ENCODE data around the gene YOD1.

YOD1 gene

GRCh38 chr1:207019661-207020060, 31.3 kb downstream of the YOD1 start:
- peak overlapping the region; percentile 100; the same call in 1 of the 2 replicates for H3K27ac ChIP-seq
- TF ChIP-seq CTCF (conservative IDR thresholded peaks at IDR 0.05), result no peak

- TF ChIP-seq CTCF (conservative IDR thresholded peaks at IDR 0.05), result no peak
- H3K27ac ChIP-seq, result peak overlapping the region; percentile 100
These were observed 31.8 kb downstream of the YOD1 start for GRCh38 chr1:207019161-207019560.

- H3K27ac ChIP-seq, result peak overlapping the region; percentile 100
- TF ChIP-seq CTCF (conservative IDR thresholded peaks at IDR 0.05), result no peak
These were observed 32.3 kb downstream of the YOD1 start for GRCh38 chr1:207018707-207019106.

- peak overlapping the region; percentile 100 for H3K27ac ChIP-seq
- no peak for TF ChIP-seq CTCF (conservative IDR thresholded peaks at IDR 0.05)
These were observed 33.1 kb downstream of the YOD1 start for GRCh38 chr1:207017615-207018559.

GRCh38 chr1:207015791-207016190, 35.2 kb downstream of the YOD1 start:
- no peak overlapping the region for H3K27ac ChIP-seq
- no peak for TF ChIP-seq CTCF (conservative IDR thresholded peaks at IDR 0.05)

- TF ChIP-seq CTCF (conservative IDR thresholded peaks at IDR 0.05), result no peak
- H3K27ac ChIP-seq, result no peak overlapping the region
These were observed 36.3 kb downstream of the YOD1 start for GRCh38 chr1:207014728-207015127.

GRCh38 chr1:207013321-207014085, 37.5 kb downstream of the YOD1 start:
- no peak for TF ChIP-seq CTCF (conservative IDR thresholded peaks at IDR 0.05)
- H3K27ac ChIP-seq, result no peak overlapping the region
